ENCODE results near the gene MDM1.

DNA sequence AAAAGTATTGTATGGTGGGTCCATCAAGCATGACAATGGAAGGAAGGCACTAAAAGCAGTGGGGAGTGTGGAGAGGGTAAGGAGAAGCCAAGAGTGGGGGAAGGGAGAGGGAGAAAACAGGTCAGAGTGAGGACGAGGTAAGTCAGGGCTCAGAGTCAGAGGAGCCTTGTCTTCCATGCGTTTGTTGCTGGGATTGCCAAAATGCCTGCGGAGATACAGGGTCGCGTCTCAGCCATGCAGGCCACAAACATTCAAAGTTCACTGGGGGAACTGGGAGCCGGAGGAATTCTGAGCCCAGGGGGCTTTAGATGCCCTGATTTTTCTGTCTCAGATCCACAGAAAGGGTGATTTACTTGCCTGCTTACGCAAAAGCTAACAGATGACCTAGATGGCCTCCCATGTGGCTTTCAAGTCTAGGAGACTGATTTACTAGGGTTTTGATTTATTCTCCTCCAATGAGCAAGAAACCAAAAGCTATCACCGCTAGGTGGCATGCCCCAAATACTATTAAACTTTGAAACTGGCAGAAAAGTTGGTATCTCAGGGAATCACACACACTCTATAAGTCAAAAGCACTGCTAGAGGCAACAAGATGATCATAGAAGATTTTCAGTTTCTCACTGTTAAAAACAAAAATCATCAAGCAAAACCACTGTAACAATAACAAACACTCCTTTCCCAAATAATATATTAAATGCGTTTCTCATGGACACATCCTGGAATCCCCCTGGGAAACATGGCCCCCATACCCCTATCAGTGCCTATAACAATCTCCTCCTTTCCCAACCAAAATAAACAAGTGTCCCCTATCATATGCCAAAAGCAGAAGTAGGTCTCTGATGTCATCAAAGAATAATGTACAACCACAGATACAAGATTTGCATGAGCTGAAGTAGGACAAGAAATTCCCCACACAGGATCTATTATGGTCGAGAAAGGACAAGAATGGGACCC, 26.6 kb upstream of the MDM1 start:
- TF ChIP-seq POLR2AphosphoS5 (IDR thresholded peaks at IDR 0.05; ENCODE audit: low read depth) (0 out of 2 replicates have a peak, but pooled peaks have one; percentile 38), ZNF331 (CRISPR knock-in tag; IDR thresholded peaks at IDR 0.05; ENCODE audit: low read depth) (no peak), NANOG (IDR thresholded peaks at IDR 0.05; ENCODE audit: borderline replicate concordance) (no peak), EZH2 (IDR thresholded peaks at IDR 0.05; ENCODE audit: low read depth, unreplicated experiment) (no peak), EZH2phosphoT487 (IDR thresholded peaks at IDR 0.05; ENCODE audit: unreplicated experiment) (no peak)
- TF ChIP-seq, protein P1, sequence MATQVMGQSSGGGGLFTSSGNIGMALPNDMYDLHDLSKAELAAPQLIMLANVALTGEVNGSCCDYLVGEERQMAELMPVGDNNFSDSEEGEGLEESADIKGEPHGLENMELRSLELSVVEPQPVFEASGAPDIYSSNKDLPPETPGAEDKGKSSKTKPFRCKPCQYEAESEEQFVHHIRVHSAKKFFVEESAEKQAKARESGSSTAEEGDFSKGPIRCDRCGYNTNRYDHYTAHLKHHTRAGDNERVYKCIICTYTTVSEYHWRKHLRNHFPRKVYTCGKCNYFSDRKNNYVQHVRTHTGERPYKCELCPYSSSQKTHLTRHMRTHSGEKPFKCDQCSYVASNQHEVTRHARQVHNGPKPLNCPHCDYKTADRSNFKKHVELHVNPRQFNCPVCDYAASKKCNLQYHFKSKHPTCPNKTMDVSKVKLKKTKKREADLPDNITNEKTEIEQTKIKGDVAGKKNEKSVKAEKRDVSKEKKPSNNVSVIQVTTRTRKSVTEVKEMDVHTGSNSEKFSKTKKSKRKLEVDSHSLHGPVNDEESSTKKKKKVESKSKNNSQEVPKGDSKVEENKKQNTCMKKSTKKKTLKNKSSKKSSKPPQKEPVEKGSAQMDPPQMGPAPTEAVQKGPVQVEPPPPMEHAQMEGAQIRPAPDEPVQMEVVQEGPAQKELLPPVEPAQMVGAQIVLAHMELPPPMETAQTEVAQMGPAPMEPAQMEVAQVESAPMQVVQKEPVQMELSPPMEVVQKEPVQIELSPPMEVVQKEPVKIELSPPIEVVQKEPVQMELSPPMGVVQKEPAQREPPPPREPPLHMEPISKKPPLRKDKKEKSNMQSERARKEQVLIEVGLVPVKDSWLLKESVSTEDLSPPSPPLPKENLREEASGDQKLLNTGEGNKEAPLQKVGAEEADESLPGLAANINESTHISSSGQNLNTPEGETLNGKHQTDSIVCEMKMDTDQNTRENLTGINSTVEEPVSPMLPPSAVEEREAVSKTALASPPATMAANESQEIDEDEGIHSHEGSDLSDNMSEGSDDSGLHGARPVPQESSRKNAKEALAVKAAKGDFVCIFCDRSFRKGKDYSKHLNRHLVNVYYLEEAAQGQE (IDR thresholded peaks at IDR 0.05; ENCODE audit: unreplicated experiment) = no peak
- TF ChIP-seq, protein P2, sequence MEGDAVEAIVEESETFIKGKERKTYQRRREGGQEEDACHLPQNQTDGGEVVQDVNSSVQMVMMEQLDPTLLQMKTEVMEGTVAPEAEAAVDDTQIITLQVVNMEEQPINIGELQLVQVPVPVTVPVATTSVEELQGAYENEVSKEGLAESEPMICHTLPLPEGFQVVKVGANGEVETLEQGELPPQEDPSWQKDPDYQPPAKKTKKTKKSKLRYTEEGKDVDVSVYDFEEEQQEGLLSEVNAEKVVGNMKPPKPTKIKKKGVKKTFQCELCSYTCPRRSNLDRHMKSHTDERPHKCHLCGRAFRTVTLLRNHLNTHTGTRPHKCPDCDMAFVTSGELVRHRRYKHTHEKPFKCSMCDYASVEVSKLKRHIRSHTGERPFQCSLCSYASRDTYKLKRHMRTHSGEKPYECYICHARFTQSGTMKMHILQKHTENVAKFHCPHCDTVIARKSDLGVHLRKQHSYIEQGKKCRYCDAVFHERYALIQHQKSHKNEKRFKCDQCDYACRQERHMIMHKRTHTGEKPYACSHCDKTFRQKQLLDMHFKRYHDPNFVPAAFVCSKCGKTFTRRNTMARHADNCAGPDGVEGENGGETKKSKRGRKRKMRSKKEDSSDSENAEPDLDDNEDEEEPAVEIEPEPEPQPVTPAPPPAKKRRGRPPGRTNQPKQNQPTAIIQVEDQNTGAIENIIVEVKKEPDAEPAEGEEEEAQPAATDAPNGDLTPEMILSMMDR (conservative IDR thresholded peaks at IDR 0.05; ENCODE audit: low read depth in 2 of 2) = peak; percentile 72 to 77
- TF ChIP-seq, protein P3, sequence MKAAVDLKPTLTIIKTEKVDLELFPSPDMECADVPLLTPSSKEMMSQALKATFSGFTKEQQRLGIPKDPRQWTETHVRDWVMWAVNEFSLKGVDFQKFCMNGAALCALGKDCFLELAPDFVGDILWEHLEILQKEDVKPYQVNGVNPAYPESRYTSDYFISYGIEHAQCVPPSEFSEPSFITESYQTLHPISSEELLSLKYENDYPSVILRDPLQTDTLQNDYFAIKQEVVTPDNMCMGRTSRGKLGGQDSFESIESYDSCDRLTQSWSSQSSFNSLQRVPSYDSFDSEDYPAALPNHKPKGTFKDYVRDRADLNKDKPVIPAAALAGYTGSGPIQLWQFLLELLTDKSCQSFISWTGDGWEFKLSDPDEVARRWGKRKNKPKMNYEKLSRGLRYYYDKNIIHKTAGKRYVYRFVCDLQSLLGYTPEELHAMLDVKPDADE (IDR thresholded peaks at IDR 0.05) = no peak

Measured in GM23338 (cell line).